Measurements from ENCODE around the gene TRERF1. TPM values are rescaled to one million over a fixed set of nuclear protein-coding genes. Genes with fewer than 3 reads are reported as not detected.

The TRERF1 gene
- total and polyA plus RNA-seq, 2 of the 8 experiments (the other 6 are each of a cell fraction or from before 2014, with no cell fraction given) = 10.8 to 21.5 TPM

DNA sequence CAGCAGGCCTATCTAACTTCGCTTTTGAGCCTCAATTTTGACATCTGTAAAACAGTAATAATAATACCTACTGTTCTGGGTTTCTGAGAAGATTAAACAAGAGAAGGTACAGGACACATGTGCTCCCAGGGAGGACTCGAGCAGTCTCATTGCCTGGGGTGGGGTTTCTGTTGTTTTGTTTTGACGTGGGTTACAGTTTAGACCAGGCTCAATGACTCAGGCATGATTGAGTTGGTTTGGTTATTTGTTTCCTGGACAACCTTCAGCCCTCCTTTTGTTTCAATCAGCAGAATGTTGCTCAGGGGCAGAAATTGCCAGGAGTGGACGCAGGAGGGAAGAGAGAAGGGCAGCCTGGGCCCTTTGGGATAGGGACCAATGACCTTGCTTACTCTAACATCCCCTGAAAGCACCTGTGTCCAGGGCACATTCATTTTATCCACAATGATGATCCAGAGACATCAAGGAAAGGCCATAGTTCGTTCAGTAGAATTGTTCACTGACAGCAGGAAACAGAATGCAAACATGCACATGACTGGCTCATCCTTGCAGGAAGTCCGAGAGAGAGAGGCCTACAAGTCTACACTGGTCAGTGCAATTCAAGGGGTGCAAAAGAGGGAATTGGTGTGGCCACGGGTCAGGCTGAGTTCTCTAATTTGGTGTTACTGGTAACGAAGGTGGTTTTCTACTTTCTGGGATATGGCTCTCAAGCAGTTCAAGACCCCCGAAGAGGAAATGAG is 159.6 kb downstream of the TRERF1 start:
- H3K14ac ChIP-seq (ENCODE audit: insufficient read length) = no peak overlapping the region
- peaks cover 2 to 21% of the 10 kb centered on the region in 2 experiments; a peak in 2 of 4 replicates for H3K79me2 ChIP-seq (ENCODE audit: control insufficient read depth in 1 of 2, insufficient read depth in 2 of 2, low read length in 2 of 2)
- TF ChIP-seq TAF7 (optimal IDR thresholded peaks at IDR 0.05; ENCODE audit: borderline replicate concordance, low read depth, low read length) = no peak
- TF ChIP-seq MAFK (IDR thresholded peaks at IDR 0.05; ENCODE audit: low read depth, low read length) = no peak
- TF ChIP-seq FOSL1 (IDR thresholded peaks at IDR 0.05; ENCODE audit: insufficient read depth, low read depth, low read length) = no peak
- TF ChIP-seq, protein P1, sequence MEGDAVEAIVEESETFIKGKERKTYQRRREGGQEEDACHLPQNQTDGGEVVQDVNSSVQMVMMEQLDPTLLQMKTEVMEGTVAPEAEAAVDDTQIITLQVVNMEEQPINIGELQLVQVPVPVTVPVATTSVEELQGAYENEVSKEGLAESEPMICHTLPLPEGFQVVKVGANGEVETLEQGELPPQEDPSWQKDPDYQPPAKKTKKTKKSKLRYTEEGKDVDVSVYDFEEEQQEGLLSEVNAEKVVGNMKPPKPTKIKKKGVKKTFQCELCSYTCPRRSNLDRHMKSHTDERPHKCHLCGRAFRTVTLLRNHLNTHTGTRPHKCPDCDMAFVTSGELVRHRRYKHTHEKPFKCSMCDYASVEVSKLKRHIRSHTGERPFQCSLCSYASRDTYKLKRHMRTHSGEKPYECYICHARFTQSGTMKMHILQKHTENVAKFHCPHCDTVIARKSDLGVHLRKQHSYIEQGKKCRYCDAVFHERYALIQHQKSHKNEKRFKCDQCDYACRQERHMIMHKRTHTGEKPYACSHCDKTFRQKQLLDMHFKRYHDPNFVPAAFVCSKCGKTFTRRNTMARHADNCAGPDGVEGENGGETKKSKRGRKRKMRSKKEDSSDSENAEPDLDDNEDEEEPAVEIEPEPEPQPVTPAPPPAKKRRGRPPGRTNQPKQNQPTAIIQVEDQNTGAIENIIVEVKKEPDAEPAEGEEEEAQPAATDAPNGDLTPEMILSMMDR (IDR thresholded peaks at IDR 0.05; ENCODE audit: control extremely low read depth in 1 of 3, insufficient read depth in 1 of 3, low read depth in 1 of 3, low read length in 3 of 3) = no peak
- no peak for TF ChIP-seq BACH1 (IDR thresholded peaks at IDR 0.05; ENCODE audit: low read length)
- no peak for TF ChIP-seq BRCA1 (IDR thresholded peaks at IDR 0.05; ENCODE audit: low read depth, low read length)
- no peak for TF ChIP-seq SP1 (IDR thresholded peaks at IDR 0.05; ENCODE audit: low read depth, low read length)
- no peak for TF ChIP-seq RBBP5 (IDR thresholded peaks at IDR 0.05; ENCODE audit: borderline replicate concordance, low read depth, low read length)
- no peak for TF ChIP-seq JUND (IDR thresholded peaks at IDR 0.05; ENCODE audit: low read length)
- H3K27me3 ChIP-seq (replicated peaks in 1 of 4; ENCODE audit: control insufficient read depth in 3 of 4, extremely low read depth in 1 of 4, insufficient read depth in 3 of 4, low read length in 3 of 4) = no peaks in the 10 kb centered on the region
- no peak overlapping the region for H3K23ac ChIP-seq (ENCODE audit: insufficient read length)
- DNase-seq (ENCODE audit: low read depth in 1 of 2, low spot score in 2 of 2) (no peak), FAIRE-seq (no peak)
- CTCF ChIA-PET (ENCODE audit: partially characterized antibody) = interaction anchor here (0.7 to 2.5 kb wide), 5 partner anchors 10 to 155 kb away, joined by 3 to 10 read pairs (median 4); no protein-coding TSS in a partner anchor
- H2BK12ac ChIP-seq (ENCODE audit: low read depth, low read length) = no peak overlapping the region
- peaks cover 0 to 2% (median 0%) of the 10 kb centered on the region in 4 experiments; a peak in 2 of 8 replicates for H3K36me3 ChIP-seq (ENCODE audit: control insufficient read depth in 2 of 4, insufficient read depth in 4 of 4, low read length in 3 of 4)
- no peak overlapping the region for H3K27ac ChIP-seq (ENCODE audit: low read depth, low read length)
- no peak overlapping the region for H3K18ac ChIP-seq (ENCODE audit: extremely low read depth, low read length)
- H4K20me1 ChIP-seq (replicated peaks in 1 of 2; ENCODE audit: control insufficient read depth in 1 of 2, insufficient read depth in 2 of 2, low read length in 2 of 2) = no peaks in the 10 kb centered on the region
- H3K9ac ChIP-seq (replicated peaks in 1 of 4; ENCODE audit: extremely low read depth in 1 of 4, low read depth in 3 of 4, low read length in 3 of 4) = no peak overlapping the region
- H2AK5ac ChIP-seq (ENCODE audit: low read depth, low read length) = no peak overlapping the region
- H2AFZ ChIP-seq (ENCODE audit: low read length) = no peak overlapping the region
- H2BK15ac ChIP-seq (ENCODE audit: low read length) = no peak overlapping the region
- H3K56ac ChIP-seq (replicated peaks; ENCODE audit: insufficient read length, low read depth, low read length) = no peak overlapping the region
- H3K9me3 ChIP-seq (ENCODE audit: insufficient read depth in 2 of 2, low read depth in 1 of 2, low read length in 1 of 2) = no peaks in the 10 kb centered on the region
- H3K79me1 ChIP-seq (ENCODE audit: low read depth, low read length) = peaks cover 14% of the 10 kb centered on the region; the same call in 1 of the 2 replicates
- H4K8ac ChIP-seq (ENCODE audit: extremely low read depth, insufficient read depth, low read length) = no peak overlapping the region
- no peak overlapping the region for H3K4me3 ChIP-seq (ENCODE audit: extremely low read depth in 1 of 4, insufficient read depth in 2 of 4, low read depth in 3 of 4, low read length in 4 of 4)
- H2BK120ac ChIP-seq (replicated peaks; ENCODE audit: low read depth, low read length) = no peak overlapping the region
- no peak overlapping the region for H4K91ac ChIP-seq (replicated peaks; ENCODE audit: insufficient read length, low read length)
- H3K4me2 ChIP-seq (ENCODE audit: insufficient read depth in 1 of 2, low read depth in 2 of 2, low read length in 2 of 2) = no peak overlapping the region
- H2BK20ac ChIP-seq (ENCODE audit: low read length) = no peak overlapping the region
- peaks cover 0 to 3% (median 0%) of the 10 kb centered on the region in 4 experiments; a peak in 1 of 7 replicates for H3K4me1 ChIP-seq (replicated peaks in 1 of 4; ENCODE audit: control insufficient read depth in 3 of 4, insufficient read depth in 4 of 4, low read length in 3 of 4)
- 91% methylated on average over 9 of the region's 9 CpGs; no CpG with 5 or more reads in 1 of the 2 experiments for WGBS, 2 experiments (ENCODE audit: extremely low coverage in 1 of 2, insufficient coverage in 1 of 2, insufficient read length in 1 of 2, insufficient replicate concordance in 2 of 2, low coverage in 1 of 2, low lambda C conversion rate in 2 of 2, missing lambda C conversion rate in 1 of 2)
- POLR2A ChIA-PET (ENCODE audit: partially characterized antibody) = interaction anchor here (0.8 kb wide), 1 partner anchor 10 kb away, joined by 3 read pairs; no protein-coding TSS in a partner anchor
- no peak overlapping the region for H3K4ac ChIP-seq (replicated peaks; ENCODE audit: insufficient read length, low read depth, low read length)
- no peaks in the 10 kb centered on the region for H3K23me2 ChIP-seq (ENCODE audit: low read depth, low read length)
- no peak overlapping the region for H4K5ac ChIP-seq (ENCODE audit: insufficient read length, low read depth, low read length)
- no peak overlapping the region for H2BK5ac ChIP-seq (ENCODE audit: low read depth, low read length)

Measured in H1 (cell line).